ENCODE measurements around the gene TADA2B. TPM values are rescaled to one million over a fixed set of nuclear protein-coding genes. Genes with fewer than 3 reads are reported as not detected.

TADA2B gene
- total and polyA plus RNA-seq, 2 experiments from 2014 or later: 3.6 to 11.4 TPM

- Histone ChIP-seq H3K4me3 (no peak overlapping the region), H4K20me1 (replicated peaks; ENCODE audit: insufficient read depth) (peaks cover 7% of the 10 kb centered on the region), H3K36me3 (ENCODE audit: insufficient read depth) (no peaks in the 10 kb centered on the region), H3K4me2 (no peak overlapping the region), H3K27me3 (ENCODE audit: insufficient read depth) (peaks cover 89% of the 10 kb centered on the region), H3K27ac (ENCODE audit: low read depth) (no peak overlapping the region), H3K4me1 (ENCODE audit: insufficient read depth) (no peaks in the 10 kb centered on the region), H2AFZ (no peak overlapping the region), H3K79me2 (replicated peaks; ENCODE audit: insufficient read depth) (no peaks in the 10 kb centered on the region), H3K9me2 (ENCODE audit: insufficient read depth) (no peaks in the 10 kb centered on the region), H3F3A (replicated peaks; ENCODE audit: low read depth) (no peaks in the 10 kb centered on the region)
- no peaks in the 10 kb centered on the region for H3K9me3 Mint-ChIP-seq
- TF ChIP-seq ETS1 (IDR thresholded peaks at IDR 0.05): no peak
- TF ChIP-seq ZNF114 (CRISPR knock-in tag; IDR thresholded peaks at IDR 0.05): no peak
- TF ChIP-seq REST (IDR thresholded peaks at IDR 0.05; ENCODE audit: unreplicated experiment): no peak
- TF ChIP-seq EZH2 (IDR thresholded peaks at IDR 0.05; ENCODE audit: low read depth, unreplicated experiment): no peak
- no peak for TF ChIP-seq CTCF (conservative IDR thresholded peaks at IDR 0.05; ENCODE audit: low read depth in 2 of 2)
- no peak for TF ChIP-seq NANOG (IDR thresholded peaks at IDR 0.05; ENCODE audit: borderline replicate concordance)
- no peak for TF ChIP-seq CREB1 (CRISPR knock-in tag; IDR thresholded peaks at IDR 0.05; ENCODE audit: low read depth)
- TF ChIP-seq ZNF331 (CRISPR knock-in tag; IDR thresholded peaks at IDR 0.05; ENCODE audit: low read depth): no peak
- no peak for TF ChIP-seq POLR2AphosphoS5 (IDR thresholded peaks at IDR 0.05; ENCODE audit: low read depth)
- no peak for TF ChIP-seq EZH2phosphoT487 (IDR thresholded peaks at IDR 0.05; ENCODE audit: unreplicated experiment)
- no peak for TF ChIP-seq STAT1 (IDR thresholded peaks at IDR 0.05; ENCODE audit: unreplicated experiment)
- no peak for TF ChIP-seq ZNF462 (CRISPR knock-in tag; IDR thresholded peaks at IDR 0.05)
- TF ChIP-seq JUNB (IDR thresholded peaks at IDR 0.05; ENCODE audit: unreplicated experiment): no peak
- H3K27ac Mint-ChIP-seq: no peak overlapping the region
- H3K4me3 Mint-ChIP-seq: no peak overlapping the region
- ATAC-seq (no peak), DNase-seq (ENCODE audit: low spot score) (no peak)
- no peaks in the 10 kb centered on the region for H3K36me3 Mint-ChIP-seq (ENCODE audit: low read depth)
- H3K4me1 Mint-ChIP-seq: no peaks in the 10 kb centered on the region
- peaks cover 75% of the 10 kb centered on the region for H3K27me3 Mint-ChIP-seq (ENCODE audit: insufficient read depth, low read depth, poor library complexity)
Measured at GRCh38 chr4:7095611-7096155, 52.5 kb downstream of the TADA2B start.

Data from GM23338 (cell line).